Calu3 (cell line): ENCODE measurements around the gene SRGN. TPM values are rescaled to one million over a fixed set of nuclear protein-coding genes. Genes with fewer than 3 reads are reported as not detected.
A peak's percentile ranks its signal among the peaks of the same experiment; 100 is the strongest.

Experiments
- BruUV-seq: library from RNA; stranded (reverse); fragments of 400-500 nt; replicated peaks from 2 replicates; lab custom pipeline; 2021; lab: Mats Ljungman, UMichigan
- CTCF ChIA-PET: fragments of 300-600 bp; sonication (Branson Sonifier 250); formaldehyde crosslinking; loops from one replicate; lab custom pipeline; 2022; ENCODE audit warnings: antibody characterized with exemption; lab: Charles Lee
- DNase-seq: peaks from one replicate; pipeline ENCODE4 v3.0.0; 2022
- H3K27ac Mint-ChIP-seq: one replicate; pipeline ENCODE4 v1.8.0; 2022; ENCODE audit warnings: mixed read lengths; ENCODE audit not compliant: unreplicated experiment
- H3K27me3 Mint-ChIP-seq: one replicate; pipeline ENCODE4 v1.8.0; 2022; ENCODE audit warnings: mixed read lengths; ENCODE audit not compliant: unreplicated experiment
- H3K36me3 Mint-ChIP-seq: one replicate; pipeline ENCODE4 v1.8.0; 2022; ENCODE audit warnings: mild to moderate bottlenecking, moderate library complexity, mixed read lengths; ENCODE audit not compliant: insufficient read depth, unreplicated experiment
- H3K4me1 Mint-ChIP-seq: one replicate; pipeline ENCODE4 v1.8.0; 2022; ENCODE audit warnings: mild to moderate bottlenecking, low read depth, mixed read lengths; ENCODE audit not compliant: unreplicated experiment
- H3K4me3 Mint-ChIP-seq: one replicate; pipeline ENCODE4 v1.8.0; 2022; ENCODE audit warnings: mild to moderate bottlenecking, low read depth, moderate library complexity, mixed read lengths; ENCODE audit not compliant: unreplicated experiment
- H3K9me3 Mint-ChIP-seq: one replicate; pipeline ENCODE4 v1.8.0; 2022; ENCODE audit warnings: low read depth, mixed read lengths; ENCODE audit not compliant: unreplicated experiment
- intact Hi-C: fragments of 100-400 bp; cut with micrococcal nuclease; formaldehyde crosslinking; loops from one replicate; pipeline ENCODE4 v1.10.0; 2022; ENCODE audit not compliant: unreplicated experiment
- total RNA-seq: library from RNA; stranded (reverse); gene quantifications from 2 replicates; pipeline ENCODE4 v1.2.3, GENCODE V29; 2022
- TF ChIP-seq, protein P1 (sequence below): fragments of 200-600 bp; IDR thresholded peaks from one replicate; pipeline ENCODE4 v1.8.0; 2022; ENCODE audit warnings: antibody characterized with exemption; ENCODE audit not compliant: unreplicated experiment

Gene SRGN
- total RNA-seq, 1 experiment from 2014 or later: not detected

- Mint-ChIP-seq H3K4me3 (no peak overlapping the region), H3K27me3 (no peaks in the 10 kb centered on the region), H3K27ac (peak overlapping the region; percentile 37), H3K4me1 (no peaks in the 10 kb centered on the region), H3K9me3 (no peaks in the 10 kb centered on the region), H3K36me3 (peaks cover 5% of the 10 kb centered on the region)
- no peak for DNase-seq
- no TSS peak for BruUV-seq
- intact Hi-C loops: no loop called here
- CTCF ChIA-PET: no interaction called here
- TF ChIP-seq, protein P1, sequence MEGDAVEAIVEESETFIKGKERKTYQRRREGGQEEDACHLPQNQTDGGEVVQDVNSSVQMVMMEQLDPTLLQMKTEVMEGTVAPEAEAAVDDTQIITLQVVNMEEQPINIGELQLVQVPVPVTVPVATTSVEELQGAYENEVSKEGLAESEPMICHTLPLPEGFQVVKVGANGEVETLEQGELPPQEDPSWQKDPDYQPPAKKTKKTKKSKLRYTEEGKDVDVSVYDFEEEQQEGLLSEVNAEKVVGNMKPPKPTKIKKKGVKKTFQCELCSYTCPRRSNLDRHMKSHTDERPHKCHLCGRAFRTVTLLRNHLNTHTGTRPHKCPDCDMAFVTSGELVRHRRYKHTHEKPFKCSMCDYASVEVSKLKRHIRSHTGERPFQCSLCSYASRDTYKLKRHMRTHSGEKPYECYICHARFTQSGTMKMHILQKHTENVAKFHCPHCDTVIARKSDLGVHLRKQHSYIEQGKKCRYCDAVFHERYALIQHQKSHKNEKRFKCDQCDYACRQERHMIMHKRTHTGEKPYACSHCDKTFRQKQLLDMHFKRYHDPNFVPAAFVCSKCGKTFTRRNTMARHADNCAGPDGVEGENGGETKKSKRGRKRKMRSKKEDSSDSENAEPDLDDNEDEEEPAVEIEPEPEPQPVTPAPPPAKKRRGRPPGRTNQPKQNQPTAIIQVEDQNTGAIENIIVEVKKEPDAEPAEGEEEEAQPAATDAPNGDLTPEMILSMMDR: no peak
Measured at GRCh38 chr10:69145329-69145728, 57.4 kb downstream of the SRGN start.

- H3K9me3 Mint-ChIP-seq: no peaks in the 10 kb centered on the region
- H3K4me1 Mint-ChIP-seq: no peaks in the 10 kb centered on the region
- no peaks in the 10 kb centered on the region for H3K27me3 Mint-ChIP-seq
- no TSS peak for BruUV-seq
- H3K4me3 Mint-ChIP-seq: no peak overlapping the region
- CTCF ChIA-PET: no interaction called here
- TF ChIP-seq, protein P1: no peak
- intact Hi-C loops: no loop called here
- no peak for DNase-seq
- H3K36me3 Mint-ChIP-seq: peaks cover 5% of the 10 kb centered on the region
- no peak overlapping the region for H3K27ac Mint-ChIP-seq
Measured at GRCh38 chr10:69145864-69146263, 58.0 kb downstream of the SRGN start.

DNA sequence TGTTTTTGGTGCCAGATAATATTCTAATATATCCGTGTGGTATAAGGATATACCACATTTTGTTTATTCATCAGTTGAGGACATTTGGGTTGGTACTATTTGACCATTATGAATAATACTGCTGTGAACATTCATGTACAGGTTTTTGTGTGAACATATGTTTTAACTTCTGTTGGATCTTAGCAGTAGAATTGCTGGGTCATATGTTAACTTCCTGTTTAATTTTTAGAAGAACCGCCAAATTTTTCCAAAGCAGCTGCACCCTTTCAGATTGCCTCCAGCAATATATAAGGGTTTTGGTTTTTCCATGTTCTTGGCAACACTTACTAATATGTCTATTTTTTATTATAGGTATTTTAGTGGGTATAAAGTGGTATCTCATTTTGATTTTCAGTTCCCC, 58.9 kb downstream of the SRGN start:
- DNase-seq: no peak
- Mint-ChIP-seq H3K4me3 (no peak overlapping the region), H3K36me3 (peaks cover 5% of the 10 kb centered on the region), H3K27ac (no peak overlapping the region), H3K4me1 (no peaks in the 10 kb centered on the region), H3K9me3 (no peaks in the 10 kb centered on the region), H3K27me3 (no peaks in the 10 kb centered on the region)
- CTCF ChIA-PET: interaction anchor here (0.6 kb wide), 1 partner anchor 96 kb away, joined by 3 read pairs; no protein-coding TSS in a partner anchor
- intact Hi-C loops: no loop called here
- no TSS peak for BruUV-seq
- TF ChIP-seq, protein P1: no peak

GRCh38 chr10:69151984-69152383, 64.1 kb downstream of the SRGN start:
- Mint-ChIP-seq H3K27me3 (no peaks in the 10 kb centered on the region), H3K27ac (no peak overlapping the region), H3K4me1 (peaks cover 10% of the 10 kb centered on the region), H3K4me3 (no peak overlapping the region), H3K36me3 (peaks cover 5% of the 10 kb centered on the region), H3K9me3 (no peaks in the 10 kb centered on the region)
- no TSS peak for BruUV-seq
- CTCF ChIA-PET: interaction anchor here (1.3 kb wide), 1 partner anchor 16 kb away, joined by 8 read pairs; no protein-coding TSS in a partner anchor
- intact Hi-C loops: no loop called here
- TF ChIP-seq, protein P1: no peak
- no peak for DNase-seq
